ENCODE results near the gene EED.

GRCh38 chr11:86261328-86261727, 16.8 kb downstream of the EED start:
- TF ChIP-seq CTCF (IDR thresholded peaks at IDR 0.05) (no peak), EP300 (IDR thresholded peaks at IDR 0.05) (no peak)
